Measurements from ENCODE around the gene RAB40B. TPM values are rescaled to one million over a fixed set of nuclear protein-coding genes. Genes with fewer than 3 reads are reported as not detected.

Gene RAB40B
- total and polyA plus RNA-seq, 2 of the 13 experiments (the other 11 are each of a cell fraction or from before 2014, with no cell fraction given): 6.2 to 6.5 TPM

DNA sequence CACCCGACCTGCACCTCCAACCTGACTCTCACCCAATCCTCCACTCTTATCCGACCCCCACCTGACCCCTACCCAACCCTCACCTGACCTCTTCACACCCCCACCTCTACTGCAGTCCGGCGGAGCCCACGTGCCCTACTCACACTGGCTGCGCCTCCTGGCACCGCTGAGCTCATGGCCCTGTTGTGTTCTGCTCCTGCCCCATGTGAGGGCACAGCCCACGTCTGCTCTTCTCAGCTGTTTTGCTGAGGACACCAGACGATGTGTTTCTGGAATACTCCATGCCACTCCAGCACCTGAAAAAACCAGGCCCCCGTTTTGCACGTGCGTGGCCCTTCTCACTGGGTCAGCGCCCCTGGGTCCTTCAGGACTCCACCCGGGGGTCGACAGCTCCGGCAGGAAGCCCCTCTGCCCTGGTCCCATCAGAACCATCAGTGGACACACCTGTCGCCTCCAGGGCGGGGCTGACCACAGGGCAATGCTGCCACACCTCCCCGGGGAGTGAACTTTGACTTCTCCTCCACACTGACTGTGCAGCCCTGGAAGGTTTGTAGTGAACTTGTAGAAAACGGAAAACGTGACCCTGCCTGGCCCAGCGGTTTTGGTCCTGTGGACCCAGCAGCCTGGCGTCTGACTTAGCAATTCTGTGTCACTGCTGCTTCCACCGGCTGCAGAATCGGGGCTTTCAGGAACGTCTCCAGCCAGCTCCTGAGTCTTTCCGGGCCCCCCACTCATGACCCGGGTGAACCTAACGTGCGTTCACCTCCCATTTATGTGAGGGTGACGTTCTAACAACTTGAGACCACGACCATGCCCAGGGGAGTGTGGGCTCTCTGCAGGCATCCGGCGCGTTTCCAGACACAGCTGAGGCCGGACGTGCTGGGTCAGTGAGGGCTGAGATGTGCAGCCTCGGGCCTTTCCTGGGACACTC lies 5.7 kb upstream of the RAB40B start (continued):
- TF ChIP-seq SNAPC4 (CRISPR knock-in tag; IDR thresholded peaks at IDR 0.05) (peak; percentile 84; the same call in 1 of the 2 replicates), TOE1 (CRISPR knock-in tag; IDR thresholded peaks at IDR 0.05) (no peak), TAF1 (CRISPR knock-in tag; IDR thresholded peaks at IDR 0.05) (no peak), ZSCAN21 (CRISPR knock-in tag; IDR thresholded peaks at IDR 0.05; ENCODE audit: borderline replicate concordance) (no peak), ZNF318 (CRISPR knock-in tag; IDR thresholded peaks at IDR 0.05) (peak; percentile 79; the same call in 1 of the 2 replicates), FOXA1 (IDR thresholded peaks at IDR 0.05) (no peak), FOXA1 (CRISPR knock-in tag; IDR thresholded peaks at IDR 0.05) (no peak), NFATC3 (CRISPR knock-in tag; IDR thresholded peaks at IDR 0.05) (no peak), ZNF552 (CRISPR knock-in tag; IDR thresholded peaks at IDR 0.05; ENCODE audit: borderline replicate concordance) (no peak), REXO4 (CRISPR knock-in tag; IDR thresholded peaks at IDR 0.05; ENCODE audit: borderline replicate concordance) (no peak), MEIS1 (CRISPR knock-in tag; IDR thresholded peaks at IDR 0.05; ENCODE audit: borderline replicate concordance) (no peak), CEBPB (IDR thresholded peaks at IDR 0.05; ENCODE audit: borderline replicate concordance, low read depth, low read length) (no peak), ZNF777 (CRISPR knock-in tag; IDR thresholded peaks at IDR 0.05) (peak; percentile 41; the same call in 1 of the 2 replicates), ZNF17 (CRISPR knock-in tag; IDR thresholded peaks at IDR 0.05) (no peak), ZNF230 (CRISPR knock-in tag; IDR thresholded peaks at IDR 0.05) (0 out of 2 replicates have a peak, but pooled peaks have one; percentile 46)
